Activated naive CD4-positive, alpha-beta T cell treated with anti-CD3 and anti-CD28 coated beads, Interleukin-2, amount 50 U/mL, for 24 hours (primary cell): ENCODE results near the gene SKI.

Experiments used
- H3K27ac Mint-ChIP-seq: one replicate; pipeline ENCODE4 v1.8.0; 2021; ENCODE audit warnings: mild to moderate bottlenecking, mixed read lengths
- H3K27me3 Mint-ChIP-seq: one replicate; pipeline ENCODE4 v1.8.0; 2021; ENCODE audit warnings: mixed read lengths
- H3K36me3 Mint-ChIP-seq: one replicate; pipeline ENCODE4 v1.8.0; 2021; ENCODE audit warnings: mixed read lengths
- H3K4me1 Mint-ChIP-seq: one replicate; pipeline ENCODE4 v1.8.0; 2021; ENCODE audit warnings: mixed read lengths
- H3K4me3 Mint-ChIP-seq: one replicate; pipeline ENCODE4 v1.8.0; 2021; ENCODE audit warnings: mild to moderate bottlenecking, mixed read lengths
- H3K9me3 Mint-ChIP-seq: one replicate; pipeline ENCODE4 v1.8.0; 2021; ENCODE audit warnings: mixed read lengths

The SKI gene

DNA sequence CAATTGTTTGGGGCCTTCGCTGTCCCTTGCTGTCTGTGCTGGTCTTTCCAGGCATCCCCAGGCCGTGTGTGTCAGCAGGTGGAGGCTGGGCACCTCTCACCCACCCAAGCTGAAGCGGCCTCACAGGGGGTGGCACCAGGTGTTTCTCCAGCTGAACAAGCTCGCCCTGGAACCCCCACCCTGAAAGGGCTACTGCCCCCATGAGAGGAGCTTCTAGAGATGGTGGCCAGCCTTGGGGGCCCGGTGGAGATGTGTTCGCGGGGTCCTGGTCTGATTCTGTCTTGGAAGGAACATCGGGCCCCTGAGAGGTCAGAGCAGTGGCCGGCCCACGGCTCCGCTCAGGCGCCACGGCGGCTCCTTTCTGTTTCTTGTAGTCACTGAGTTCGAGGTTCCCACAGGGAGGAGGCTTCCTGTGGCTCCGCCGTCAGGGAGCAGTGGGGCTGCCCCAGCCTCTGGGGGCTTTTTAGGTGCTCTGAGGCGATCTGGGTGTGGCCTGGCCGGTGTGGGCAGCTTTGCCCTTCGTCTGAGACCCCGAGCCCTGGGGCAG, 46.9 kb downstream of the SKI start:
- peak overlapping the region; percentile 76 for H3K27ac Mint-ChIP-seq
- H3K9me3 Mint-ChIP-seq = no peaks in the 10 kb centered on the region
- peaks cover 48% of the 10 kb centered on the region for H3K4me1 Mint-ChIP-seq
- H3K36me3 Mint-ChIP-seq = no peaks in the 10 kb centered on the region
- no peaks in the 10 kb centered on the region for H3K27me3 Mint-ChIP-seq
- H3K4me3 Mint-ChIP-seq = no peak overlapping the region

- Mint-ChIP-seq H3K27me3 (no peaks in the 10 kb centered on the region), H3K4me3 (peak overlapping the region; percentile 11), H3K9me3 (no peaks in the 10 kb centered on the region), H3K36me3 (no peaks in the 10 kb centered on the region), H3K27ac (no peak overlapping the region), H3K4me1 (peaks cover 43% of the 10 kb centered on the region)
Observed at GRCh38 chr1:2275796-2276536, 47.8 kb downstream of the SKI start.

DNA sequence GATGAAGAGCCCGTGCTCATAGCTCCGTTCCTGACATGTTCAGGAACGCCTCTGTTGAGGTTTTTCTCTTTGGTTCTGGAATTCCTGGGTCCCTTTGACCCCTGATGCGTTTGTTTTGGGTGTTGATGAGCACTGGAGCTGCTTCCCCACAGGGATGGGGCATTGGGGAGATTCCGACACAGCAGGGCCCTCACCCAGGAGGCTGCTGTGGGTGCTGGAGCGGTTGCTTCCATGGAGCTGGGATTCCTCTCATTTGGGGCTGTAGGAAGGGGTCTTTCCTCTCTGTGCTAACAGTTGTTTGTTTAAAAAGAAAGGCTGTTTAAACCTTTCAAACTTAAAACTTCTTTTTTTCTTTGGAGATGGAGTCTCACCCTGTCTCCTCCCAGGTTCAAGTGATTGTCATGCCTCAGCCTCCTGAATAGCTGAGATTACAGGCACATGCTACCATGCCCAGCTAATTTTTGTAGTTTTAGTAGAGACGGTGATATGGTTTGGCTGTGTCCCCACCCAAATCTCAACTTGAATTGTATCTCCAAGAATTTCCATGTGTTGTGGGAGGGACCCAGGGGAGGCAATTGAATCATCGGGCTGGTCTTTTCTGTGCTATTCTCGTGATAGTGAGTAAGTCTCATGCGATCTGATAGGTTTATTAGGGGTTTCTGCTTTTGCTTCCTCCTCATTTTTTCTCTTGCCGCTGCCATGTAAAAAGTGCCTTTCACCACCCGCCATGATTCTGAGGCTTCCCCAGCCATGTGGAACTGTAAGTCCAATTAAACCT, 48.9 kb downstream of the SKI start:
- Mint-ChIP-seq H3K4me1 (peaks cover 41% of the 10 kb centered on the region), H3K36me3 (no peaks in the 10 kb centered on the region), H3K4me3 (peak overlapping the region; percentile 1), H3K27me3 (no peaks in the 10 kb centered on the region), H3K27ac (peak overlapping the region; percentile 43), H3K9me3 (no peaks in the 10 kb centered on the region)

DNA sequence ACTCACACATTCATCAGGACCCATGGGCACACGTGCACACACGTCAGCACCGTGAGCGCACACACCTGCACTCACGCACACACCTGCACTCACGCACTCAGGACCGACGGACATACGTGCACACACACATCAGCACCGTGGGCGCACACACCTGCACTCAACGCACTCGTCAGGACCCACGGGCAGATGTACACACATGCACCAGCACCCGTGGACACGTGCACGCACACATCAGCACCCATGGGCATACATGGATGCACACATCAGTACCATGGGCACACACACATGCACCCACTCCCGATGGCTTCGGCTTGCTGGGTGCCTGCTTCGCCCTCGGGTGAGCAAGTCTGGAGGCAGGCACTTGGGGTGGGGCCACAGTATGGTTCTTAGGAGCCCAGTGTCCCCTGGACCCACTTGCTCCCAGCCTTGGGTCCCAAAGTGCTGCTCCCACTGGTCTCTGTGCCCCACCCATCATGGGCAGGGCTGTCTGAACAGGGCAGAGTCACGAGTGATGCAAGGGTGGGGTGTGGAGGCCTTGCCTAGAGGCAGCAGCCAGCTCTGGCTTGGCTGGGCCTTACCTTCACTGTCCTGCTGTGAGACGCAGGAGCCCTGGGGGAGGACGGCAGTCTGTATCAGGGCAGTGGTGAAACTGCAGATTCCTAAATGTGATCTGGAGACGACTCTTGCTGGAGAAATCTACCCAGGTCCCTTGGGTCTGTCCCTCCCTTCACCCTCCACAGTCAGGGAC, 49.8 kb downstream of the SKI start:
- Mint-ChIP-seq H3K4me1 (peaks cover 37% of the 10 kb centered on the region), H3K27ac (peak overlapping the region; percentile 18), H3K27me3 (no peaks in the 10 kb centered on the region)

GRCh38 chr1:2278591-2279209, 50.6 kb downstream of the SKI start:
- Mint-ChIP-seq H3K4me1 (peaks cover 30% of the 10 kb centered on the region), H3K36me3 (no peaks in the 10 kb centered on the region), H3K4me3 (no peak overlapping the region), H3K27me3 (no peaks in the 10 kb centered on the region), H3K27ac (no peak overlapping the region), H3K9me3 (no peaks in the 10 kb centered on the region)

More for the DNA sequence above, 49.8 kb downstream of the SKI start:
- H3K9me3 Mint-ChIP-seq = no peaks in the 10 kb centered on the region
- H3K36me3 Mint-ChIP-seq = no peaks in the 10 kb centered on the region
- H3K4me3 Mint-ChIP-seq = no peak overlapping the region

DNA sequence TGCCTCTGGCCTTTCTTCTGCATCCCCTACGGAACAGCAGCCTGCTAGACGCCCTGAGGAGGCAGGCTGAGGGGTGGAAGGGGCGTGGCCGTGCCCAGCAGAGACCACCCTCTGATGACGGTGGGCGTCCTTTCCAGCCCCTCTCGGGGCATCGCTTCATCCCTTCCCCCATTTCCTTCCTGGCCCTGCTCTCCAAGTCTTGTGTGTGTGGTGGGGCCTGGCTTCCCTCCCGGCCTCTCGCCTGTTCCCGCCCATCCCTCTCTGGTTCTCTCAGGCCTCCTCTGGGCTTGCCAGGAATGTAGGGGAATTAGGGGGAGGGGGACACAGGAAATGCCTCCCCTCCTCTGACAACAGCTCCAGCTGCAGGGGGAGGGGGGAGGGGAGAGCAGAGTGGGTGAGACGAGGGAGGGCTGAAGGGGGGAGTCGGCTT, 51.1 kb downstream of the SKI start:
- no peak overlapping the region for H3K27ac Mint-ChIP-seq
- no peak overlapping the region for H3K4me3 Mint-ChIP-seq
- H3K4me1 Mint-ChIP-seq = peaks cover 30% of the 10 kb centered on the region

GRCh38 chr1:2279817-2280216, 51.7 kb downstream of the SKI start:
- Mint-ChIP-seq H3K27ac (no peak overlapping the region), H3K4me3 (no peak overlapping the region), H3K36me3 (no peaks in the 10 kb centered on the region), H3K27me3 (no peaks in the 10 kb centered on the region), H3K4me1 (peaks cover 29% of the 10 kb centered on the region), H3K9me3 (no peaks in the 10 kb centered on the region)

More for the DNA sequence above, 51.1 kb downstream of the SKI start:
- H3K27me3 Mint-ChIP-seq = no peaks in the 10 kb centered on the region
- no peaks in the 10 kb centered on the region for H3K9me3 Mint-ChIP-seq
- no peaks in the 10 kb centered on the region for H3K36me3 Mint-ChIP-seq

DNA sequence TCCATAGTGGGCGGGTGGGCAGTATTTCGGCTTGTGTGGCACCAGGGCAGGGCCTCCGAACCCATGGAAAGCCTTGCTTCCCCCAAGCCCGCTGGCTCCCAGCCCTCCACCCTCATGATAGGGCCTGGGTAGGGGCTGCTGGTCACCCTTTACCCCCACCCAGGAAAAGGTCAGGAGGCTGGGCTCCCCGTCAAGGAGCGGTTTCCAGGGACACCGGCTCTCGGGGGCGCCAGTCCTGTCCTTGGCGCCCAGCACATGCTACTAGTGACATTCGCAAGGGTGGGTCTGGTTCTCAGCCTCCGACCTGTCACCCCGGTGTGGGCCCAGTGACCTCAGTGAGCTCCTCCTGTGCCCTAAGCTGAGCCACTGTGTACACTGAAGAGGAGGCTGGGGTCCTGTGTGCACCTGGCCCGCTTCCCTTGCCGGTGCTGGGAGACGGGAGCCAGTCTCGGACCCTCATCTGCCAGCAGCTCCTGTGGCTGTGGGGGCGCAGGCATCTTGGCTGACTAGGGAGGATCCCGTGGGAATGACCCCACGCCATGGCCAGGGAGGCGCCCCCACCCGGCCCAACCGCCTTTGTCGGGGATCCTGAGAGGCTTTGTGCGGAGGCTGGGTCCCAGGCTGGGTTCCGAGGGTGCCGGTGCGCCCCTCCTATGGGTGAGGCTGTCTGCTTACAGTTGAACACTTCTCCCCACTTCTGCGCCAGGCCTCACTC, 54.6 kb downstream of the SKI start:
- Mint-ChIP-seq H3K4me1 (peaks cover 14% of the 10 kb centered on the region), H3K9me3 (no peaks in the 10 kb centered on the region), H3K27ac (no peak overlapping the region), H3K36me3 (peaks cover 1% of the 10 kb centered on the region), H3K27me3 (no peaks in the 10 kb centered on the region), H3K4me3 (no peak overlapping the region)

DNA sequence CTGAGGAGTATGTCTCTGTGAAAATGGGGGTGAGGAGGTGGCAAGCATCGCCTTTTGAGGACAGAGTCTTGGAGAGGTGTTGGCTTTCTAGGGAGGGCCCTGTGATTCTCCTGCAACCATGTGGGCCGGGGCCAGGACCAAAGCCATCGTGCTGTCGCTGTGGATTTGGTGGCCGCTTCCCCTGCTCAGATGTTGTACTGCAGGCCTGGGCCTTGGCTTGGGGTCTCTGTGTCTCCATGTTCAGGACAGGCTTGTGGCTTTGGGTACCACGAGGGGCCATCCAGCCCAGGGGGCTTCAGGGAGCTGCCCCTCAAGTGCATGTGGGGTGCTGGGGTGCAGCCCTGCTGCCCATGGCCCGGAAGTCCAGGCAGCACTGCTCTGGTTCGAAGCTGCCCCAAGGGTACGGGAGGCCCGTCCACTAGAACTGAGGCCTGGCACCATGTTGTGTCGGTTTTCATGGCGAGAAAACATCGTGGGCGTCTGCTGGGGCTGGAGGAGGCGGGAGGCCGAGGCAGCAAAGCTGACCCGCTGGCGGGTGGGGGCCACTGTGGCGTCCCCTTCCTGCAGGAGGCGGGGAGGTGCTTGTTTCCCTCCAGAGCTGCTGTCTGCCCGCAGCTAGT, 55.4 kb downstream of the SKI start:
- no peak overlapping the region for H3K4me3 Mint-ChIP-seq
- H3K36me3 Mint-ChIP-seq = peaks cover 1% of the 10 kb centered on the region
- H3K4me1 Mint-ChIP-seq = peaks cover 20% of the 10 kb centered on the region
- H3K27me3 Mint-ChIP-seq = no peaks in the 10 kb centered on the region
- no peaks in the 10 kb centered on the region for H3K9me3 Mint-ChIP-seq
- H3K27ac Mint-ChIP-seq = no peak overlapping the region

DNA sequence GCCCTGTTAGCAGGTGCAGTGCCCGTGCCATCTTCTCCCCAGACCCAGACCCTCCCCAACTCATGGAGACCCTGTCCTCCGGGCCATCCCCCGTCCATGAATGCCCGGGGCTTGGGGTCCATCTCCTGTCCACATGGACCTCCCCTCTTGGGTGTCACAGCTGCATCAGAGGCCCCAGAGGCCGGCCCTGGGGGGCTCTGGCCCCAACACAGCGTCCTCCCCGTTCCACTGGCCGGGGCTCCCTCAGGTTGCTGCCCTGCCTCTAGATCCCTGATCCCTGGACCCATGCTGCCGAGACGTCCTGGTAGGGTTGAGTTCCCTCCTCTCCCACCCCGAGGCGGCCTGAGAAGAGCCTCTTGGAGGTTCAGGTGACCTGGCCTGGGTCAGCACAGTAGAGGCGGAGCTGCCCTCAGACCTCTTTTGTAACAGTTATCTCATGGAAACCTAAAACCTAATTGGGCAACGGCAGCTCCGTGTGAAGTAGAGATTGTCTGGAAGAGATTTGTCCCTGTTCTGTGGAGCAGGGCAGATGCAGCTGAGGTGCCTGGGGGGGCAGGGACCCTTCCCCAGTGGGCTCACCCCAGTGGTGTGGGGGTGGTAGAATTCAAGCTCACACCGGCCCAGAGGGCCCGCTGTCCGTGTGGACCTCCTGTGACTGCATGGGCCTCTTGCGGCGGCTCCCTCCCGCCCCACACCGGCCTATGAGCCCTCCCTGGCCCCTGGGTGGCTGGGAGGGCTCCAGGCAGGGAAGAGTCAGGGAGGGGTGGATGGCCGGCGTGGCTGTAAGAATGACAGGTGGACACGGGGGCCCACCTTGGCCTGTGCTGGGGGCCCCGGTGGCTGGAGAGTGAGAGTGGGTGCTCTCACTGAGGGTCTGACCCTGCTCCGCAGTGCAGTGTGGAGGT, 56.1 kb downstream of the SKI start:
- Mint-ChIP-seq H3K27ac (no peak overlapping the region), H3K9me3 (no peaks in the 10 kb centered on the region), H3K36me3 (peaks cover 1% of the 10 kb centered on the region), H3K4me1 (peaks cover 28% of the 10 kb centered on the region), H3K27me3 (no peaks in the 10 kb centered on the region), H3K4me3 (no peak overlapping the region)

DNA sequence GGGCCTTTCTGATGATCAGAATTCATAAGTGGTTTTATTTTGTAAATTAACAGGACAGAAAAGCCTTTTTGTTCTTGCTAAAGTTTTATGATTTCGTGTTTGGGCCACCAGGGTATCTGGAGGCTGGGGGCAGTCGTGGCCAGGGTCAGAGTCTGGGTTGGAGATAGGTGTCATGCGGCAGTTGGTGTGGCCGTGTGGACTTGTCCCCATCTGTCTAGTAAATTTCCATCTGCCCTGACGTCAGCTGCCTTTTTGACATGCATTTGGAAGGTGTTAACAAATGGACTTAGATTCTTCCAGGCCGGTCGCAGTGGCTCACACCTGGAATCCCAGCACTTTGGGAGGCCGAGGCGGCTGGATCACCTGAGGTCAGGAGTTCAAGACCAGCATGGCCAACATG, 56.8 kb downstream of the SKI start:
- Mint-ChIP-seq H3K27ac (no peak overlapping the region), H3K27me3 (no peaks in the 10 kb centered on the region), H3K36me3 (peaks cover 1% of the 10 kb centered on the region), H3K9me3 (no peaks in the 10 kb centered on the region), H3K4me3 (no peak overlapping the region), H3K4me1 (peaks cover 33% of the 10 kb centered on the region)

DNA sequence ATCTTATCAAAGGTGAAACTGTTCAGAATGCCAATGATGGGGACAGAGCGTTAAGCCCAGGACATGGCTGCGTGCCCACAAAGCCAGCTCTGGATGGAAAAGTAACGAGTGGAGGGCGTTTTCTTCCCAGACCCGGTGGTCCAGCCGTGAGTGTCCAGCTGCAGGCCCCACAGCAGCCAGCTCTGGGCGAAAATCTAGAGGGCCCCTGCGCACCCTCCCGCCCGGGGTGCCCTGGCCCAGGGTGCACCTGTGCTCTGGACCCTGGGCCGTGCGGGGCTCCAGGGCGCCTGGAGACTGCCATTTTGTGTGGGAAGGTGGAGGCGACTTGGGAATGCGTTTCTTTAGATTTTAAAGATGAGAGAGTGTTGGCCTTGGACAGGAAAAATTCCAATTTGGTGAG, 58.8 kb downstream of the SKI start:
- H3K9me3 Mint-ChIP-seq = no peaks in the 10 kb centered on the region
- peaks cover 53% of the 10 kb centered on the region for H3K4me1 Mint-ChIP-seq
- peaks cover 1% of the 10 kb centered on the region for H3K36me3 Mint-ChIP-seq
- peak overlapping the region; percentile 23 for H3K4me3 Mint-ChIP-seq
- peak overlapping the region; percentile 60 for H3K27ac Mint-ChIP-seq
- H3K27me3 Mint-ChIP-seq = no peaks in the 10 kb centered on the region

DNA sequence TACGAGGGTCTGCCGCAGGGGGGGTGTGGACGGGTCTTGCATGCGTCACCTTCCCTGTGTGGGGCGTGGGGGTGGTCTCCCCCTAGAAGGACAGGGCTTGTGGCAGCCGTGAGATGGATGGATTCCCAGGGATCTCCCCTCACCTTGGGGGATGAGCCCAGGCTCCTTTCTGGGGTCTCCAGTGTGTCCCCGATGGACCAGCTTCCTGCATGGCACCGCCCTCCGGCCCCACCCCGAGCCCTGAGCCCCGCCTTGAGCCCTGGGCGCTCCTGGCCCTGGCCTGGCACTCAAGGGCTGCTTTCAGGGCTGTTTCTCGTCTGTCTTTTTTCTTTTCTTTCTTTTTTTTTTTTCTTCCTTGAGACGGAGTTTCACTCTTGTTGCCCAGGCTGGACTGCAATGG, 59.5 kb downstream of the SKI start:
- Mint-ChIP-seq H3K4me3 (no peak overlapping the region), H3K27me3 (no peaks in the 10 kb centered on the region), H3K4me1 (peaks cover 60% of the 10 kb centered on the region), H3K27ac (no peak overlapping the region), H3K9me3 (no peaks in the 10 kb centered on the region), H3K36me3 (peaks cover 1% of the 10 kb centered on the region)
